ENCODE data around the gene RAET1G. TPM values are rescaled to one million over a fixed set of nuclear protein-coding genes. Genes with fewer than 3 reads are reported as not detected.
"Not testable (repeated sequence)": the region's sequence is repeated elsewhere in the genome, so short reads cannot be mapped to it uniquely, and the experiment has no call there.

The RAET1G gene
- total RNA-seq, 1 experiment from 2014 or later = 9.9 TPM

GRCh38 chr6:149948011-149948410 lies 25.1 kb upstream of the RAET1G start:
- H3K36me3 Mint-ChIP-seq (ENCODE audit: insufficient read depth, unreplicated experiment) = peaks cover 12% of the 10 kb centered on the region
- H3K27me3 Mint-ChIP-seq (ENCODE audit: insufficient read depth, unreplicated experiment) = peaks cover 21% of the 10 kb centered on the region
- ChIA-PET POLR2A (interaction anchor here (0.6 to 1.0 kb wide), 2 partner anchors 51 to 107 kb away, joined by 3 read pairs; no protein-coding TSS in a partner anchor), CTCF (no interaction called here)
- TF ChIP-seq, protein P1, sequence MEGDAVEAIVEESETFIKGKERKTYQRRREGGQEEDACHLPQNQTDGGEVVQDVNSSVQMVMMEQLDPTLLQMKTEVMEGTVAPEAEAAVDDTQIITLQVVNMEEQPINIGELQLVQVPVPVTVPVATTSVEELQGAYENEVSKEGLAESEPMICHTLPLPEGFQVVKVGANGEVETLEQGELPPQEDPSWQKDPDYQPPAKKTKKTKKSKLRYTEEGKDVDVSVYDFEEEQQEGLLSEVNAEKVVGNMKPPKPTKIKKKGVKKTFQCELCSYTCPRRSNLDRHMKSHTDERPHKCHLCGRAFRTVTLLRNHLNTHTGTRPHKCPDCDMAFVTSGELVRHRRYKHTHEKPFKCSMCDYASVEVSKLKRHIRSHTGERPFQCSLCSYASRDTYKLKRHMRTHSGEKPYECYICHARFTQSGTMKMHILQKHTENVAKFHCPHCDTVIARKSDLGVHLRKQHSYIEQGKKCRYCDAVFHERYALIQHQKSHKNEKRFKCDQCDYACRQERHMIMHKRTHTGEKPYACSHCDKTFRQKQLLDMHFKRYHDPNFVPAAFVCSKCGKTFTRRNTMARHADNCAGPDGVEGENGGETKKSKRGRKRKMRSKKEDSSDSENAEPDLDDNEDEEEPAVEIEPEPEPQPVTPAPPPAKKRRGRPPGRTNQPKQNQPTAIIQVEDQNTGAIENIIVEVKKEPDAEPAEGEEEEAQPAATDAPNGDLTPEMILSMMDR (IDR thresholded peaks at IDR 0.05; ENCODE audit: unreplicated experiment) = no peak
- no TSS peak for BruUV-seq (replicated peaks)
- DNase-seq (ENCODE audit: unreplicated experiment) = no peak
- intact Hi-C loops (cut with micrococcal nuclease) = no loop called here
- H3K27ac Mint-ChIP-seq (ENCODE audit: low read depth, unreplicated experiment) = no peak overlapping the region
- H3K4me1 Mint-ChIP-seq (ENCODE audit: insufficient read depth, unreplicated experiment) = no peaks in the 10 kb centered on the region
- H3K4me3 Mint-ChIP-seq (ENCODE audit: unreplicated experiment) = no peak overlapping the region
- no peaks in the 10 kb centered on the region for H3K9me3 Mint-ChIP-seq (ENCODE audit: unreplicated experiment)

DNA sequence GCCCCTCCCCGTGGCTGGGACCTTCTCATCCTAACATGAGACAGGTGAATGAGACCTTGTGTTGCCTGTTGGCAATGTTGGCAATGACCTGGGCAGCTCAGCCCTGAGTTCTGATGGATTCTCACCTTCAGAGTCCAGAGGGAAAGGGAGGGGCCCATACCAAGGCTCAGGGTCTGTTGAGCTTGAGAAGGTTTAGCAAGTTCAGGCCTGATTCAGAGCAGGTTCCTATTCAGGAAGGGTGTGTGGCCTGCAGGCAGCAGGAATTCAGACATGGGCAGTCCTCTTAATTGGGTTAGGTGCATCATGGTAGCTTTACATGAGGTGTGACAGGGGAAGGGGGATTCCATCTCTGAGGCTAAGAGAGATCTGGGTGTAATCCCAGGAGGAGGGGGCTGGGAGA lies 24.6 kb upstream of the RAET1G start:
- POLR2A ChIA-PET; H3K9me3 Mint-ChIP-seq (ENCODE audit: unreplicated experiment); H3K4me1 Mint-ChIP-seq (ENCODE audit: insufficient read depth, unreplicated experiment); CTCF ChIA-PET; H3K27ac Mint-ChIP-seq (ENCODE audit: low read depth, unreplicated experiment); DNase-seq (ENCODE audit: unreplicated experiment); H3K4me3 Mint-ChIP-seq (ENCODE audit: unreplicated experiment); BruUV-seq (replicated peaks); intact Hi-C loops (cut with micrococcal nuclease): not testable (repeated sequence)
- peaks cover 16% of the 10 kb centered on the region for H3K27me3 Mint-ChIP-seq (ENCODE audit: insufficient read depth, unreplicated experiment)
- peaks cover 12% of the 10 kb centered on the region for H3K36me3 Mint-ChIP-seq (ENCODE audit: insufficient read depth, unreplicated experiment)

DNA sequence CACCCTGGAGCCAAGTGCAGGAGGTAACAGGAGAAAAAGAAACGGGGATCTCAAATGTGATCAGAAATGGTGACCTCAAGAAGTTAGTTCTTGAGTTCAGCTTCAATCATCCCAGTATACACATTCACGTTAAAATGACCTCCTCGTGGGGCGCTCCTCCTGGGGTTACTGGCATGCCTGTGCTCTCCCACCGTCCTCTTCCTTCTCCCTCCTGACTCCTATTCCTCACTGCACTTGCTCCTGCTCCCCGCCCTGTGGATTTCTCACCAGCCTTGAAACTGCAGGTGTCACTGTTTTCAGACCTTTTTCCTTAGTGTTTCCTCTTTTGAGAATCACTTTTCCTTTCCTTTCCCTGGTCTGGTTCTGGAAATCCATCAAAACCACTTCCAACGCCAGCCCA lies 23.7 kb upstream of the RAET1G start:
- POLR2A ChIA-PET; H3K4me1 Mint-ChIP-seq (ENCODE audit: insufficient read depth, unreplicated experiment); H3K27me3 Mint-ChIP-seq (ENCODE audit: insufficient read depth, unreplicated experiment); H3K9me3 Mint-ChIP-seq (ENCODE audit: unreplicated experiment); H3K27ac Mint-ChIP-seq (ENCODE audit: low read depth, unreplicated experiment); CTCF ChIA-PET; H3K4me3 Mint-ChIP-seq (ENCODE audit: unreplicated experiment); intact Hi-C loops (cut with micrococcal nuclease); DNase-seq (ENCODE audit: unreplicated experiment); BruUV-seq (replicated peaks): not testable (repeated sequence)
- H3K36me3 Mint-ChIP-seq (ENCODE audit: insufficient read depth, unreplicated experiment) = peaks cover 12% of the 10 kb centered on the region

- H3K27ac Mint-ChIP-seq (ENCODE audit: low read depth, unreplicated experiment); POLR2A ChIA-PET; CTCF ChIA-PET; H3K27me3 Mint-ChIP-seq (ENCODE audit: insufficient read depth, unreplicated experiment); H3K9me3 Mint-ChIP-seq (ENCODE audit: unreplicated experiment); H3K4me1 Mint-ChIP-seq (ENCODE audit: insufficient read depth, unreplicated experiment); intact Hi-C loops (cut with micrococcal nuclease); DNase-seq (ENCODE audit: unreplicated experiment); H3K4me3 Mint-ChIP-seq (ENCODE audit: unreplicated experiment); BruUV-seq (replicated peaks): not testable (repeated sequence)
- peaks cover 12% of the 10 kb centered on the region for H3K36me3 Mint-ChIP-seq (ENCODE audit: insufficient read depth, unreplicated experiment)
Measured at GRCh38 chr6:149945276-149945675, 22.4 kb upstream of the RAET1G start.

GRCh38 chr6:149943321-149943720 lies 20.4 kb upstream of the RAET1G start:
- H3K4me1 Mint-ChIP-seq (ENCODE audit: insufficient read depth, unreplicated experiment) = peaks cover 11% of the 10 kb centered on the region
- peaks cover 12% of the 10 kb centered on the region for H3K36me3 Mint-ChIP-seq (ENCODE audit: insufficient read depth, unreplicated experiment)
- intact Hi-C loops (cut with micrococcal nuclease); H3K9me3 Mint-ChIP-seq (ENCODE audit: unreplicated experiment); H3K27ac Mint-ChIP-seq (ENCODE audit: low read depth, unreplicated experiment); H3K27me3 Mint-ChIP-seq (ENCODE audit: insufficient read depth, unreplicated experiment); POLR2A ChIA-PET; BruUV-seq (replicated peaks); DNase-seq (ENCODE audit: unreplicated experiment): not testable (repeated sequence)
- peak overlapping the region; percentile 81 for H3K4me3 Mint-ChIP-seq (ENCODE audit: unreplicated experiment)
- CTCF ChIA-PET = interaction anchor here (1.3 kb wide), 1 partner anchor 109 kb away, joined by 3 read pairs; no protein-coding TSS in a partner anchor

DNA sequence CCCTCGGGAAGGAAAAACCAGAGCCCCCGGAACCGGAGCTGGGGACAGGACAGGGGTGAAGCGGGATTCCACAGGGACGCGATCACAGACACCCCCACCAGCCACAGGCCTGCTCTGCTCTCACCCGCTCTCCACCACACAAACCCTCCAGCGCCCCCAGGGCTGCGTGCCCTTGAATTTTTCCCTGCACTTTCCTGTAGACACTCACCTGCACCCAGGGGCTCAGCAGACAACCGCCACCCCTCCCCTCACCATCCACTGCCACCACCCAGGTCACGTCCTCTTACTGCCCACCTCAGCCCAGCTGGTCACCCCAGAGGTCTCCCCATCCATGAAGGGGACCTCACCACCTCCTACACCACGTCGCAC lies 19.5 kb upstream of the RAET1G start:
- DNase-seq (ENCODE audit: unreplicated experiment) = no peak
- Mint-ChIP-seq H3K27me3 (ENCODE audit: insufficient read depth, unreplicated experiment) (peaks cover 10% of the 10 kb centered on the region), H3K36me3 (ENCODE audit: insufficient read depth, unreplicated experiment) (peaks cover 6% of the 10 kb centered on the region), H3K9me3 (ENCODE audit: unreplicated experiment) (no peaks in the 10 kb centered on the region), H3K27ac (ENCODE audit: low read depth, unreplicated experiment) (no peak overlapping the region), H3K4me1 (ENCODE audit: insufficient read depth, unreplicated experiment) (peaks cover 11% of the 10 kb centered on the region), H3K4me3 (ENCODE audit: unreplicated experiment) (peak overlapping the region; percentile 81)
- POLR2A ChIA-PET = no interaction called here
- TF ChIP-seq, protein P1 (IDR thresholded peaks at IDR 0.05; ENCODE audit: unreplicated experiment) = no peak
- intact Hi-C loops (cut with micrococcal nuclease) = no loop called here
- CTCF ChIA-PET = interaction anchor here (1.3 kb wide), 1 partner anchor 108 kb away, joined by 3 read pairs; no protein-coding TSS in a partner anchor
- no TSS peak for BruUV-seq (replicated peaks)
